Kidney epithelial cell (primary cell): ENCODE results near the gene FUT9. TPM values are rescaled to one million over a fixed set of nuclear protein-coding genes. Genes with fewer than 3 reads are reported as not detected.

Experiments used
- DNase-seq: peaks from one replicate; pipeline ENCODE4 v3.0.0-alpha.2; 2010; ENCODE audit warnings: low read depth
- H3K27me3 ChIP-seq: 2 replicates; pipeline ENCODE4 v1.6.0; 2011; ENCODE audit warnings: low read length; ENCODE audit not compliant: control insufficient read depth, insufficient read depth
- H3K36me3 ChIP-seq: 2 replicates; pipeline ENCODE4 v1.5.1; 2011; ENCODE audit warnings: low read length; ENCODE audit not compliant: control insufficient read depth, insufficient read depth
- H3K4me3 ChIP-seq: 2 replicates; pipeline ENCODE4 v1.5.1; 2011; ENCODE audit warnings: low read depth, mild to moderate bottlenecking, control low read depth, low read length
- total RNA-seq: library from RNA; depleted of rRNA; stranded (reverse); fragments of >200 nt; gene quantifications from 2 replicates; pipeline ENCODE4 v1.2.3, GENCODE V29; 2015
- TF ChIP-seq, protein P1 (sequence below): IDR thresholded peaks from 2 replicates; pipeline ENCODE4 v1.5.1; 2011; ENCODE audit warnings: mild to moderate bottlenecking, moderate library complexity, low read length, control low read depth, inconsistent platforms; ENCODE audit not compliant: insufficient read depth, poor library complexity, severe bottlenecking

The FUT9 gene
- total RNA-seq, 1 donor from 2014 or later, result 1.8 TPM

DNA sequence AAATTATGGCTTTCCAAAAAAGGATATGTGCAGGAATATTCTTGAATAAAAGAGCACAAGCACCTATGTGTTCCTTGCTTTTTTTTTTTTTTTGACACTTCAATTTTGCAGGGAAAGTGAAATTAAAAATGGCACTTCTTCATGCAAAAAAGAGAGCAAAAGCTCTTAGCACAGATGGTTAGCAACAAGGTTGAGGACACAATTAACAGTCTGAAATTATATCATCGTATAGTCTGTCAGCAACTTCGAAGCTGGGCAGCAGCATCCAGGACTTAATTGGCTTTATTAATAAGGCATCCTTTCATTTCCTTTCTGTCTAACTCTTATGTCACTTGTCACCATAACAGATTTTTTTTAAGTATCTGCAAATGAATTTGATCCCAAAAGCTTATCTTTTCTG is 122.6 kb downstream of the FUT9 start:
- TF ChIP-seq, protein P1, sequence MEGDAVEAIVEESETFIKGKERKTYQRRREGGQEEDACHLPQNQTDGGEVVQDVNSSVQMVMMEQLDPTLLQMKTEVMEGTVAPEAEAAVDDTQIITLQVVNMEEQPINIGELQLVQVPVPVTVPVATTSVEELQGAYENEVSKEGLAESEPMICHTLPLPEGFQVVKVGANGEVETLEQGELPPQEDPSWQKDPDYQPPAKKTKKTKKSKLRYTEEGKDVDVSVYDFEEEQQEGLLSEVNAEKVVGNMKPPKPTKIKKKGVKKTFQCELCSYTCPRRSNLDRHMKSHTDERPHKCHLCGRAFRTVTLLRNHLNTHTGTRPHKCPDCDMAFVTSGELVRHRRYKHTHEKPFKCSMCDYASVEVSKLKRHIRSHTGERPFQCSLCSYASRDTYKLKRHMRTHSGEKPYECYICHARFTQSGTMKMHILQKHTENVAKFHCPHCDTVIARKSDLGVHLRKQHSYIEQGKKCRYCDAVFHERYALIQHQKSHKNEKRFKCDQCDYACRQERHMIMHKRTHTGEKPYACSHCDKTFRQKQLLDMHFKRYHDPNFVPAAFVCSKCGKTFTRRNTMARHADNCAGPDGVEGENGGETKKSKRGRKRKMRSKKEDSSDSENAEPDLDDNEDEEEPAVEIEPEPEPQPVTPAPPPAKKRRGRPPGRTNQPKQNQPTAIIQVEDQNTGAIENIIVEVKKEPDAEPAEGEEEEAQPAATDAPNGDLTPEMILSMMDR, result no peak
- H3K4me3 ChIP-seq, result no peak overlapping the region

DNA sequence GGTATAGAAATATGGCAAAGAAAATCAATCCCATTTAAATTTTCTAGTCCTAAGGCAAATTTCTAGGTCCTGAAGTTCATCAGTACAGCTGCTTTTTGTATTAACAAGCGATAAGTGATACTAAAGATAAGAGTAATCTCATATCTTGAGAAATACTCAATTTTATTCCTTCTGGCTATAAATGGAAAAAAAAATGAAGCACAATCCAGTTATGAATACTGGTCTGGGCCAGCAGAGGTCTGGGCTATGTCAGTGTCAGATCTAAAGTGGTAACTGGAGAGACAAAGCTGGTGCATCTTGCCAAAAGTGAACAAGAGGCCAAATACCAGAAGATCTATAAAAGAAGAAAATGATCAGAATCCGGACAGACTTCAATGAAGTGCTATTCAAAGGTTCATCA is 126.4 kb downstream of the FUT9 start:
- Histone ChIP-seq H3K27me3 (no peaks in the 10 kb centered on the region), H3K4me3 (no peak overlapping the region), H3K36me3 (no peaks in the 10 kb centered on the region)
- no peak for DNase-seq
- TF ChIP-seq, protein P1, result no peak

More for the DNA sequence above, 122.6 kb downstream of the FUT9 start:
- no peaks in the 10 kb centered on the region for H3K36me3 ChIP-seq
- no peaks in the 10 kb centered on the region for H3K27me3 ChIP-seq
- DNase-seq, result no peak

DNA sequence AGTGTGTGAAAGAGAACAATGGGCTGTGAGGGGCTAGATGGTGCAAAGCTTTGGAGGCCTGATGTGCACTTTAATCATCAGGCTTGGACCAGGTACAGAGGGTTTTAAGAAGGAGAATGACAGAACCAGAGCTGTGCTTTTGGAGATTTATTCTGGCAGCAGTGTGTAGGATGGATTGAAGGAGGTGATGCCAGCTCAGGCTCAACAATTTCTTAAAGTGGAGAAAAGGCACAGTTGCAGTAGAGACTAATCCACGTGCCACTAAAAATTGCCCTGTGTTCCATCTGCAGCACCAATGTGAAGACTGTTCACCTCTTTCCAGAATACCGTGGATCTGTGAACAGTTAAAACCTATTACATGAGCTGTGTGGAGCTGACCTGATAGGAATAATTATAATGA is 134.7 kb downstream of the FUT9 start:
- H3K4me3 ChIP-seq, result no peak overlapping the region
- no peaks in the 10 kb centered on the region for H3K27me3 ChIP-seq
- TF ChIP-seq, protein P1, result no peak
- no peaks in the 10 kb centered on the region for H3K36me3 ChIP-seq
- DNase-seq, result no peak

DNA sequence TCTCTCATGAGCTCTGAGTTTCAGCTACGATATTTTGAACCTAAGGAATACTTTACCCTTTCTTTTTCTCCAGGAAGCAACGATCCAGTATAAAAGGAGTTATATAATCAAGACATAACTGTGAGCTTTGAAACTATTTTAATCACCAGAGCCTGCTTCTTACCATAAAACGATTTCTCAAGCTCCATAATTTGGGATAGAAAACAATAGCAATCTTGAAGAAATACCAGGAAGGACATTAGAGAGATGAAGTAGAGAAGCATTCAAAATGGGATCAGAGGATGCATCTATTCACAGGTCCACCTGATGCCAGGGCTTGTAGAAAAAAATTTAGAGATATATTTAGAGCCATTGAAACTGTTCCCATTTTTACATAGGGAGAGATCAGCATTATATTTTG is 135.9 kb downstream of the FUT9 start:
- Histone ChIP-seq H3K4me3 (no peak overlapping the region), H3K36me3 (no peaks in the 10 kb centered on the region), H3K27me3 (no peaks in the 10 kb centered on the region)
- TF ChIP-seq, protein P1, result no peak
- no peak for DNase-seq

DNA sequence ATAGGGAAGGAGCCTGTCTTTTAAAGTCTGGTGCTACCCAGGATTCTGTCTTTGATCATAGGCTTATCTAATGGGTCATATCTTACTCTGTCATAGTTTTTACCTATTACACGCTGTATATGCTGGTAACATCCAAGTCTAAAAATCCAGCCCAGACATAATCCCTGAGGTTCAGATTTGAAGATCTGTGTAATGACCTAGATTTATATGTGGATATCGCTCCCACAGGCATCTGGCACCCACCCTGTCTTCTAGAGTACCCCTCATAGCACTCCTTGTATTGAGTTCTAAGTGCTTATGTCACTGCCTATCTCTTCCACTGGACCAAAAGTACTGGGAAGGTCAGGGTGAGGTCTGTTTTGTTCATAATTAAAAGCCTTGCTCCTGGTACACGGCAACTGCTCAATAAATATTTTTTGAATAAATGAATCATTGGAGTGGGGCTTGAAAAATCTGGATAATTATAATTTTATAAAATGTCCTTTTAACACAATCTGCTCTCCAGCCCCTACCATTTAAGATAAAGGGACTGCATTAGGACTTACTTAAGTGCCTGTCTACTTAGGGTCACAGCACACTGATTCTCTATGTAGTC is 136.4 kb downstream of the FUT9 start:
- Histone ChIP-seq H3K27me3 (no peaks in the 10 kb centered on the region), H3K36me3 (no peaks in the 10 kb centered on the region), H3K4me3 (no peak overlapping the region)
- TF ChIP-seq, protein P1, result no peak
- no peak for DNase-seq

DNA sequence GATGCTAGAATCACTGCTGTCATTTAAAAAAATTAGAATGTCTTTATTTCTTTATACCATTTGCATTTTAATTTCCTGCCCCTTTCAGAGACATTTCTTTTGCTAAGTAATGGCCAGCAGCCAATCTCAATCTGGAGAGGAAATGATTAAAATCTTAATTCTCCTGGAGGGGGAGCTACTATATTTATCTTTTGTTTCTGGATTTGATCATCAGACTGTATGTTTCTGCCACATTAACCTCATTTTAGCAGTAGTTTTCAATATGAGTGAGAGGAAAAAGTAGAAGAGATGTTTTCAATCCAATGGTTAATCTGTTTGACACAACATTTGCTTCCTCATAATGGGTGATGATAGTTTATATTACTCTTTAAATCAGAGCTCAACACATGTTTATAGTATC is 138.0 kb downstream of the FUT9 start:
- Histone ChIP-seq H3K36me3 (no peaks in the 10 kb centered on the region), H3K4me3 (no peak overlapping the region), H3K27me3 (no peaks in the 10 kb centered on the region)
- no peak for DNase-seq
- TF ChIP-seq, protein P1, result no peak
